ENCODE results near the gene STX11.

GRCh38 chr6:144119376-144119775 lies 30.9 kb upstream of the STX11 start:
- TF ChIP-seq TCF7 (CRISPR knock-in tag; IDR thresholded peaks at IDR 0.05; ENCODE audit: low read depth) (no peak), CREB1 (CRISPR knock-in tag; IDR thresholded peaks at IDR 0.05) (no peak)
